H1 (cell line): ENCODE measurements around the gene FCRL6. TPM values are rescaled to one million over a fixed set of nuclear protein-coding genes. Genes with fewer than 3 reads are reported as not detected.

Experiments
- ATF2 ChIP-seq: IDR thresholded peaks from 2 replicates; pipeline ENCODE4 v1.6.1; 2012; ENCODE audit warnings: low read length, inconsistent platforms
- ATF3 ChIP-seq: IDR thresholded peaks from 2 replicates; pipeline ENCODE4 v1.6.1; 2011; ENCODE audit warnings: low read depth, mild to moderate bottlenecking, low read length; ENCODE audit not compliant: insufficient read depth
- CTBP2 ChIP-seq: IDR thresholded peaks from 2 replicates; pipeline ENCODE4 v1.7.0; 2011; ENCODE audit warnings: borderline replicate concordance, mild to moderate bottlenecking, moderate library complexity, mixed read lengths, low read length; ENCODE audit not compliant: insufficient read depth, insufficient read length
- CTCF ChIP-seq, 3 experiments: IDR thresholded peaks; 1 replicate in 2 of 3; 2 replicates in 1 of 3; pipeline versions ENCODE4 v1.5.1 to v1.6.1; 2011; ENCODE audit warnings: low read length in 3 of 3, mild to moderate bottlenecking in 3 of 3, inconsistent platforms in 2 of 3, low read depth in 1 of 3, moderate library complexity in 1 of 3; ENCODE audit not compliant: insufficient read depth in 1 of 3; ENCODE audit errors: control extremely low read depth in 1 of 3
- KDM1A ChIP-seq: fragments of 200-600, 300-600 bp; sonication (generic); IDR thresholded peaks from 2 replicates; pipeline ENCODE4 v1.7.1; 2016; ENCODE audit warnings: mild to moderate bottlenecking, low read length, borderline replicate concordance
- SIRT6 ChIP-seq: IDR thresholded peaks from one replicate; pipeline ENCODE4 v1.7.1; 2012; ENCODE audit warnings: low read length, inconsistent platforms
- TBP ChIP-seq: IDR thresholded peaks from 2 replicates; pipeline ENCODE4 v1.6.1; 2011; ENCODE audit warnings: low read depth, low read length, improper control_type of control experiment
- polyA plus RNA-seq, 7 experiments: library from polyadenylated mRNA; depleted of rRNA in 3 of 7; stranded (reverse) in 5 of 7; unstranded in 2 of 7; fragments of >200 nt in 5 of 7; fragments of 200-250 nt in 2 of 7; gene quantifications; 1 replicate in 5 of 7; 2 replicates in 1 of 7; 4 replicates in 1 of 7; pipeline versions ENCODE4 v1.2.1 to v1.2.3, GENCODE V29; 2011 to 2013; ENCODE audit warnings: missing spikeins in 2 of 7, mixed read lengths in 2 of 7
- total RNA-seq: library from RNA; stranded (reverse); fragmentation: NEBNext Ultra II Directional; extraction: Animal tissue kit (Norgen Biotek cat#: 25700); gene quantifications from 2 replicates; pipeline ENCODE4 v1.2.1, GENCODE V29; 2021

FCRL6 gene
- total and polyA plus RNA-seq, 2 of the 8 experiments (the other 6 are each of a cell fraction or from before 2014, with no cell fraction given): not detected

- no peak for TF ChIP-seq CTCF (IDR thresholded peaks at IDR 0.05; ENCODE audit: control extremely low read depth in 1 of 3, insufficient read depth in 1 of 3, low read depth in 1 of 3, low read length in 3 of 3)
- no peak for TF ChIP-seq ATF3
- TF ChIP-seq TBP: no peak
- no peak for TF ChIP-seq CTBP2
- no peak for TF ChIP-seq ATF2
- no peak for TF ChIP-seq SIRT6
- no peak for TF ChIP-seq KDM1A
Measured at GRCh38 chr1:159827549-159827948, 25.4 kb downstream of the FCRL6 start (continued).
